GM23338 (cell line): Measurements from ENCODE around the gene GIMAP7. TPM values are rescaled to one million over a fixed set of nuclear protein-coding genes. Genes with fewer than 3 reads are reported as not detected.
A peak's percentile ranks its signal among the peaks of the same experiment; 100 is the strongest.

Source experiments
- ATAC-seq: fragments of 200-7000 bp; cut with Tn5 transposase; 3 replicates; pipeline ENCODE4 v1.9.1; 2020
- DNase-seq: peaks from one replicate; pipeline ENCODE4 v3.0.0-alpha.2; 2015; ENCODE audit warnings: low spot score
- H2AFZ ChIP-seq: fragments of 200-600 bp; sonication (generic); 2 replicates; pipeline ENCODE4 v1.8.0; 2016; ENCODE audit warnings: antibody characterized with exemption, mild to moderate bottlenecking, moderate library complexity
- H3F3A ChIP-seq: fragments of 200-600 bp; sonication (generic); replicated peaks from 2 replicates; pipeline ENCODE4 v1.8.0; 2017; ENCODE audit warnings: antibody characterized with exemption, mixed run types, low read depth
- H3K27ac ChIP-seq: fragments of 200-600 bp; sonication (generic); 2 replicates; pipeline ENCODE4 v1.6.1; 2016; ENCODE audit warnings: low read depth
- H3K27me3 ChIP-seq: fragments of 200-600 bp; sonication (generic); 2 replicates; pipeline ENCODE4 v1.8.0; 2016; ENCODE audit warnings: mild to moderate bottlenecking, mixed run types, moderate library complexity; ENCODE audit not compliant: insufficient read depth
- H3K36me3 ChIP-seq: fragments of 200-600 bp; sonication (generic); 2 replicates; pipeline ENCODE4 v1.8.0; 2016; ENCODE audit warnings: mild to moderate bottlenecking; ENCODE audit not compliant: insufficient read depth
- H3K4me1 ChIP-seq: fragments of 200-600 bp; sonication (generic); 2 replicates; pipeline ENCODE4 v1.8.0; 2016; ENCODE audit warnings: mild to moderate bottlenecking, moderate library complexity; ENCODE audit not compliant: insufficient read depth
- H3K4me2 ChIP-seq: fragments of 200-600 bp; sonication (generic); 2 replicates; pipeline ENCODE4 v1.7.1; 2017; ENCODE audit warnings: mixed run types
- H3K4me3 ChIP-seq: fragments of 200-600 bp; sonication (generic); 2 replicates; pipeline ENCODE4 v1.6.1; 2016; ENCODE audit warnings: mixed run types
- H3K79me2 ChIP-seq: fragments of 200-600 bp; sonication (generic); replicated peaks from 2 replicates; pipeline ENCODE4 v1.8.0; 2017; ENCODE audit warnings: mild to moderate bottlenecking; ENCODE audit not compliant: insufficient read depth
- H3K9me2 ChIP-seq: fragments of 200-600 bp; sonication (generic); 2 replicates; pipeline ENCODE4 v1.8.0; 2017; ENCODE audit not compliant: insufficient read depth
- H4K20me1 ChIP-seq: fragments of 200-600 bp; sonication (generic); replicated peaks from 2 replicates; pipeline ENCODE4 v1.8.0; 2017; ENCODE audit warnings: mild to moderate bottlenecking; ENCODE audit not compliant: insufficient read depth
- H3K27ac Mint-ChIP-seq: 2 replicates; pipeline ENCODE4 v1.8.0; 2020; ENCODE audit warnings: inconsistent platforms, mild to moderate bottlenecking, moderate library complexity, mixed read lengths
- H3K27me3 Mint-ChIP-seq: 3 replicates; pipeline ENCODE4 v1.8.0; 2022; ENCODE audit warnings: low read depth, mild to moderate bottlenecking, moderate library complexity, mixed read lengths, inconsistent platforms; ENCODE audit not compliant: insufficient read depth, poor library complexity
- H3K36me3 Mint-ChIP-seq: 3 replicates; pipeline ENCODE4 v1.8.0; 2021; ENCODE audit warnings: low read depth, mild to moderate bottlenecking, inconsistent platforms, moderate library complexity, mixed read lengths
- H3K4me1 Mint-ChIP-seq: 3 replicates; pipeline ENCODE4 v1.8.0; 2020; ENCODE audit warnings: mild to moderate bottlenecking, inconsistent platforms, mixed read lengths
- H3K4me3 Mint-ChIP-seq: 3 replicates; pipeline ENCODE4 v1.8.0; 2021; ENCODE audit warnings: moderate library complexity, mild to moderate bottlenecking, inconsistent platforms, mixed read lengths
- H3K9me3 Mint-ChIP-seq: 3 replicates; pipeline ENCODE4 v1.8.0; 2020; ENCODE audit warnings: moderate library complexity, mild to moderate bottlenecking, inconsistent platforms, mixed read lengths
- CREB1 ChIP-seq: fragments of 250-450 bp; sonication (Bioruptor Pico); IDR thresholded peaks from 2 replicates; pipeline ENCODE4 v1.5.0; 2020; ENCODE audit warnings: low read depth, mild to moderate bottlenecking, moderate library complexity
- NANOG ChIP-seq: IDR thresholded peaks from 2 replicates; pipeline ENCODE4 v1.6.1; 2016; ENCODE audit warnings: antibody characterized with exemption, borderline replicate concordance
- POLR2AphosphoS5 ChIP-seq: IDR thresholded peaks from 2 replicates; pipeline ENCODE4 v1.6.1; 2016; ENCODE audit warnings: antibody characterized with exemption, low read depth
- ZNF331 ChIP-seq: fragments of 250-450 bp; sonication (Bioruptor Pico); IDR thresholded peaks from 2 replicates; pipeline ENCODE4 v1.5.0; 2020; ENCODE audit warnings: low read depth, mild to moderate bottlenecking, moderate library complexity
- polyA plus RNA-seq: library from polyadenylated mRNA; unstranded; fragments of >200 nt; fragmentation: Nextera tagmentation; extraction: Ambion mirVana; gene quantifications from 2 replicates; pipeline ENCODE4 v1.2.1, GENCODE V29; 2016
- total RNA-seq: library from RNA; depleted of rRNA; stranded (reverse); fragments of >200 nt; shearing (Covaris generic); gene quantifications from 2 replicates; pipeline ENCODE4 v1.2.3, GENCODE V29; 2014
- TF ChIP-seq, protein P1 (sequence below): fragments of 250-450 bp; sonication (Bioruptor Pico); IDR thresholded peaks from 2 replicates; pipeline ENCODE4 v1.5.0; 2020; ENCODE audit warnings: mild to moderate bottlenecking, moderate library complexity
- TF ChIP-seq, protein P2 (sequence below): IDR thresholded peaks from 2 replicates; pipeline ENCODE4 v1.6.1; 2016; ENCODE audit warnings: antibody characterized with exemption

The GIMAP7 gene
- total and polyA plus RNA-seq, 2 experiments from 2014 or later: not detected

DNA sequence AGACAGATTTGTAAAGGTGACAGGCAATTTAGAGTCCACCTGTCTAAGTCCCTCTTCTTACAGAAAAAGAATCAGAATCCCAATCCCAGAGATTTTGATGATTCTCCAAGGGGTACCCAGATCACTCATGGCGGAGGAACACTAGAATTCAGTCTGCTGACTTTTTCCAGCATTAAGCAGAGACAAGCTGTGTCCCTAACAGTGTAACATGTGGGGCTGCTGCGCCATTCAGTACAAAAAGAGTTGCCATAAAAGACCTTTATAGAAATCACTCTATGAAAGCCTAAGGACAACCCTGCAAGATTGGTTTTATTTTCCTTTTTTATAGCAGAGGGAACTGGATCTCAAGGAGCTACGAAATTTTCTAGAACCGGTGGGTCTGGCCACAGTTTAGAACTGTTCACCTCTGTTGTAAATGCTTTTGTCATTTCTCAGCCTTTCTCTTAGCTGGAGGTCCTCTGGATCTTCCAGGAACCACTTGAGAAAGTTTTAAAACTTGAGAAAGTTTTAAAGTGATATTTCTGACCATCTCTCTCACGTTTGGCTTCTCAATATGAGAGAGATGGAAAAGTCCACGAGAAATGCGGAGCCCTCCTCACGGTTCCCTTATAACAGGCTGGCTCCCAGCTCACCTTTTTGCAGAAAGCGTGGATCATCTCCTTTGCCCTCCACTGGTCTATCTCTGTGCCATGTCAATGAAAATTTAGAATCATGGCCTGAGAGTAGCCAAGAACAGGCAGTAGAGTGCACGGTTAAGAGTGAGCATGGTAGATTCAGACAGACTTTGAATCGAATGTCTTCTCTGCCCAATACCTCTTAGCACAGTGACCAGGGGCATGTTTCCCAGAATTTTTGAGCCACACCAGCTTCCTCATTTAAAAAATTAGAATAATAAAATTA, 826 bp downstream of the GIMAP7 start:
- no peaks in the 10 kb centered on the region for H3K27me3 ChIP-seq
- H3K27me3 Mint-ChIP-seq: no peaks in the 10 kb centered on the region

More for the DNA sequence above, 826 bp downstream of the GIMAP7 start:
- Histone ChIP-seq H3K27ac (no peak overlapping the region), H3K9me2 (peaks cover 6% of the 10 kb centered on the region; the same call in 1 of the 2 replicates), H3K4me1 (no peaks in the 10 kb centered on the region), H3K36me3 (no peaks in the 10 kb centered on the region), H3K4me2 (no peak overlapping the region), H4K20me1 (no peaks in the 10 kb centered on the region), H2AFZ (0 out of 2 replicates have a peak overlapping the region, but pooled peaks have one; percentile 11), H3K79me2 (no peaks in the 10 kb centered on the region), H3K4me3 (no peak overlapping the region), H3F3A (no peaks in the 10 kb centered on the region)
- TF ChIP-seq NANOG: no peak
- TF ChIP-seq CREB1 (CRISPR knock-in tag): no peak
- TF ChIP-seq POLR2AphosphoS5: no peak
- TF ChIP-seq, protein P1, sequence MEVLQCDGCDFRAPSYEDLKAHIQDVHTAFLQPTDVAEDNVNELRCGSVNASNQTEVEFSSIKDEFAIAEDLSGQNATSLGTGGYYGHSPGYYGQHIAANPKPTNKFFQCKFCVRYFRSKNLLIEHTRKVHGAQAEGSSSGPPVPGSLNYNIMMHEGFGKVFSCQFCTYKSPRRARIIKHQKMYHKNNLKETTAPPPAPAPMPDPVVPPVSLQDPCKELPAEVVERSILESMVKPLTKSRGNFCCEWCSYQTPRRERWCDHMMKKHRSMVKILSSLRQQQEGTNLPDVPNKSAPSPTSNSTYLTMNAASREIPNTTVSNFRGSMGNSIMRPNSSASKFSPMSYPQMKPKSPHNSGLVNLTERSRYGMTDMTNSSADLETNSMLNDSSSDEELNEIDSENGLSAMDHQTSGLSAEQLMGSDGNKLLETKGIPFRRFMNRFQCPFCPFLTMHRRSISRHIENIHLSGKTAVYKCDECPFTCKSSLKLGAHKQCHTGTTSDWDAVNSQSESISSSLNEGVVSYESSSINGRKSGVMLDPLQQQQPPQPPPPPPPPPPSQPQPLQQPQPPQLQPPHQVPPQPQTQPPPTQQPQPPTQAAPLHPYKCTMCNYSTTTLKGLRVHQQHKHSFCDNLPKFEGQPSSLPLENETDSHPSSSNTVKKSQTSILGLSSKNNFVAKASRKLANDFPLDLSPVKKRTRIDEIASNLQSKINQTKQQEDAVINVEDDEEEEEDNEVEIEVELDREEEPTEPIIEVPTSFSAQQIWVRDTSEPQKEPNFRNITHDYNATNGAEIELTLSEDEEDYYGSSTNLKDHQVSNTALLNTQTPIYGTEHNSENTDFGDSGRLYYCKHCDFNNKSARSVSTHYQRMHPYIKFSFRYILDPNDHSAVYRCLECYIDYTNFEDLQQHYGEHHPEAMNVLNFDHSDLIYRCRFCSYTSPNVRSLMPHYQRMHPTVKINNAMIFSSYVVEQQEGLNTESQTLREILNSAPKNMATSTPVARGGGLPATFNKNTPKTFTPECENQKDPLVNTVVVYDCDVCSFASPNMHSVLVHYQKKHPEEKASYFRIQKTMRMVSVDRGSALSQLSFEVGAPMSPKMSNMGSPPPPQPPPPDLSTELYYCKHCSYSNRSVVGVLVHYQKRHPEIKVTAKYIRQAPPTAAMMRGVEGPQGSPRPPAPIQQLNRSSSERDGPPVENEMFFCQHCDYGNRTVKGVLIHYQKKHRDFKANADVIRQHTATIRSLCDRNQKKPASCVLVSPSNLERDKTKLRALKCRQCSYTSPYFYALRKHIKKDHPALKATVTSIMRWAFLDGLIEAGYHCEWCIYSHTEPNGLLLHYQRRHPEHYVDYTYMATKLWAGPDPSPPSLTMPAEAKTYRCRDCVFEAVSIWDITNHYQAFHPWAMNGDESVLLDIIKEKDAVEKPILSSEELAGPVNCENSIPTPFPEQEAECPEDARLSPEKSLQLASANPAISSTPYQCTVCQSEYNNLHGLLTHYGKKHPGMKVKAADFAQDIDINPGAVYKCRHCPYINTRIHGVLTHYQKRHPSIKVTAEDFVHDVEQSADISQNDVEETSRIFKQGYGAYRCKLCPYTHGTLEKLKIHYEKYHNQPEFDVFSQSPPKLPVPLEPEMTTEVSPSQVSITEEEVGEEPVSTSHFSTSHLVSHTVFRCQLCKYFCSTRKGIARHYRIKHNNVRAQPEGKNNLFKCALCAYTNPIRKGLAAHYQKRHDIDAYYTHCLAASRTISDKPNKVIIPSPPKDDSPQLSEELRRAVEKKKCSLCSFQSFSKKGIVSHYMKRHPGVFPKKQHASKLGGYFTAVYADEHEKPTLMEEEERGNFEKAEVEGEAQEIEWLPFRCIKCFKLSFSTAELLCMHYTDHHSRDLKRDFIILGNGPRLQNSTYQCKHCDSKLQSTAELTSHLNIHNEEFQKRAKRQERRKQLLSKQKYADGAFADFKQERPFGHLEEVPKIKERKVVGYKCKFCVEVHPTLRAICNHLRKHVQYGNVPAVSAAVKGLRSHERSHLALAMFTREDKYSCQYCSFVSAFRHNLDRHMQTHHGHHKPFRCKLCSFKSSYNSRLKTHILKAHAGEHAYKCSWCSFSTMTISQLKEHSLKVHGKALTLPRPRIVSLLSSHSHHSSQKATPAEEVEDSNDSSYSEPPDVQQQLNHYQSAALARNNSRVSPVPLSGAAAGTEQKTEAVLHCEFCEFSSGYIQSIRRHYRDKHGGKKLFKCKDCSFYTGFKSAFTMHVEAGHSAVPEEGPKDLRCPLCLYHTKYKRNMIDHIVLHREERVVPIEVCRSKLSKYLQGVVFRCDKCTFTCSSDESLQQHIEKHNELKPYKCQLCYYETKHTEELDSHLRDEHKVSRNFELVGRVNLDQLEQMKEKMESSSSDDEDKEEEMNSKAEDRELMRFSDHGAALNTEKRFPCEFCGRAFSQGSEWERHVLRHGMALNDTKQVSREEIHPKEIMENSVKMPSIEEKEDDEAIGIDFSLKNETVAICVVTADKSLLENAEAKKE (CRISPR knock-in tag): no peak
- no peak for TF ChIP-seq ZNF331 (CRISPR knock-in tag)
- TF ChIP-seq, protein P2, sequence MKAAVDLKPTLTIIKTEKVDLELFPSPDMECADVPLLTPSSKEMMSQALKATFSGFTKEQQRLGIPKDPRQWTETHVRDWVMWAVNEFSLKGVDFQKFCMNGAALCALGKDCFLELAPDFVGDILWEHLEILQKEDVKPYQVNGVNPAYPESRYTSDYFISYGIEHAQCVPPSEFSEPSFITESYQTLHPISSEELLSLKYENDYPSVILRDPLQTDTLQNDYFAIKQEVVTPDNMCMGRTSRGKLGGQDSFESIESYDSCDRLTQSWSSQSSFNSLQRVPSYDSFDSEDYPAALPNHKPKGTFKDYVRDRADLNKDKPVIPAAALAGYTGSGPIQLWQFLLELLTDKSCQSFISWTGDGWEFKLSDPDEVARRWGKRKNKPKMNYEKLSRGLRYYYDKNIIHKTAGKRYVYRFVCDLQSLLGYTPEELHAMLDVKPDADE: no peak
- 0 out of 3 replicates have a peak, but pooled peaks cover 3% of the 10 kb centered on the region for H3K36me3 Mint-ChIP-seq
- no peak overlapping the region for H3K27ac Mint-ChIP-seq
- DNase-seq (no peak), ATAC-seq (no peak)
- no peak overlapping the region for H3K4me3 Mint-ChIP-seq
- peaks cover 10% of the 10 kb centered on the region; the same call in 2 of the 3 replicates for H3K4me1 Mint-ChIP-seq
- peaks cover 2% of the 10 kb centered on the region; the same call in 1 of the 3 replicates for H3K9me3 Mint-ChIP-seq
